GM11168 (cell line): ENCODE measurements around the gene TRMT11.
"Not testable (repeated sequence)": the region's sequence is repeated elsewhere in the genome, so short reads cannot be mapped to it uniquely, and the experiment has no call there.

Experiments
- in situ Hi-C: fragments of 300-500 bp; cut with MboI; formaldehyde crosslinking; loops from one replicate; pipeline ENCODE4 v1.12.0; 2022; ENCODE audit warnings: low sequenced_read_pairs; ENCODE audit not compliant: unreplicated experiment

The TRMT11 gene

DNA sequence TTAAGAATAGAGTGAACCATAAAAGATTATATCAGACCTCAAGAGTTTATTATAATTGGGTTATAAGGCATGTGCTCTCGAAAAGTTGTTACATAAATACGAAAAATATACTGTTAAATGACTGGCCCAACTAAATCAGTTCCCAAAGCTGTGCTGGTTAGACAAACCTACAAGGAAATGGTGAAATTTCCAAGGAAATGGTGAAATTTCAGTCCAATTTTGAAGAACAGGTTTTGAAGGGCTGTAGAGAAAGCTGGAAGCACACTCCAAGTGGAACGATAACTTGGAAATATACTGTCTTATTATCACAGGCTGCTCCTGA lies 400 bp upstream of the TRMT11 start:
- in situ Hi-C loops = no loop called here

DNA sequence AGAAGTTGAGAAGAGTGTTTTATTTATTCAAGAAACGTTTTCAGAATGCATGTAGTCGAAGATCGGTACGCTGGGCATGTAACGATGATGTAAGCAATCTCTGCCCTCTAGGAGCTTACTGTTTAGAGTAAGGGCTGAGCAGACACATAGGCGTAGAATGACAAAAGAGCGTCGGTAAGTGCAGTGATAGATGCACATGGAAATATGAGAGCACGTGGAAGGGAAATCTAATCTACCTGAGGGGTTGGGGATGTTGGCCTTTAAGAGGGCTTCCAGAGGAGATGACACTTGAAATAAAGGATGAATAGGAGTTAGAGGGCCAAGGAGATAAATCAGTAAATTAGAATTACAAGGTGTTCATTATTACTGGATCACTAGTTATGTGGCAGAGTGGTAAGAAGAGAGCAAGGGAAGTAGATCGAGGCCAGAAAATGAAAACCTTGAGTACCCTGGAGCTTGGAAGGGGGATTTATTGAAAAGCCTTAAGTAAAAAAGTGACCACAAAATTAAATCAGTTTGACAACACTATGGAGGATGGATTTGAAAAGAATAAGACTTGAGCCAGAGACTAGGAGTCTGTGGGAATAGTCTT lies 782 bp downstream of the TRMT11 start:
- in situ Hi-C loops = no loop called here

DNA sequence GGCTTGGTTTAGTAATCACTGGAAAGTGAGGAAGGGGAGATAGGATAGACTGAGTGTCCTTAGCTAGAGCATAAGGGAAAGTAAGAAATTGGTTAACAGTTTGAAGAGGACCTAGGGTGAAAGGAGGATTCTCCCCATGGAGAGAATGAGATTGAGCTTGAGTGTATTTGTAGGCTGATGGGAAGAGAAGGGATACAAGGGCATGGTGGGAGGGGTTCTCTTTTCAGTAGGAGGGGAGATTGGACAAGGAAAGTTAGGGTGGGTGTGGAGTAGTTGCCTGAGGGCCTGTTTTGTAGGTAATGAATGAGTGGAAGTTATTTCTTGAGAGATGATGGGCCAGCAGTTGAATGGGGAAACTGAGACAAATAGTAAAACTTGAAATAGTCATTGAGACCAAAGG lies 1.9 kb downstream of the TRMT11 start:
- in situ Hi-C loops = no loop called here

DNA sequence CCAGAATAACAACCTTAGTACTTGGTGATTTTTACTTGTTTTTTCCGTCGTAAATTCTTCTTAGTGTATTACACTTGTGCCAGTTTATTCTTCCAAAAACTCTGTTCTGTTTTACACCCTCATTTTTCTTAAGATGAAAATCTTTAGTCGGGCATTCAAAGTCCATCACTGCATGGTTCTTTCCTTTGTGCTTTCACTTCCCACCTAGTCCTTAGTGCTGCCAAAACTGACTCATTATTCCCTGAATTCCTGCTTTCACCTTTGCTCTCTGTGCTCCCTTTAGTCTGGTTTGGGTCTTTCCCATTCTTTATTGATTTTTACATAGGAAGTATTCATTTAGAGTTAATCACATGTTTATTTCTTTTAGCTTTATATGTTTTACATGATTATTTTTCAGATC lies 3.3 kb downstream of the TRMT11 start:
- in situ Hi-C loops = no loop called here

DNA sequence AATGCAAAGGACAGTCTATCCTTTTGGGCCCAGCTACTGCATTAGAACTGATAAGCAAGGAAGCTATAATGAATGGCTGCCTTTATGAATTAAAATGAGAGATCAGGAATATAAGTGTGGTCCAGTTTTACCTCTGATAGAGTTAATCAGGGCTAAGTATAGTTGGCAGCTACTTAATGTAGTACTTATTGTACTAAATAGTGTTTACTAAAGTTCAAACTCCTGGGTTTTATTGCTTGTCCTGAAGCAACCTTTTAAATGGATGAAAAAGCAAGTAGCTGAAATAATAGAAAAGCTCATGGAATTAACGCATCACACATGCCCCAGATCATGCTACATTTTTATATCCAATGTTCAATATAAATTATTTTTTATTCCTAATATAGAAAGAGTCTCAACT lies 5.3 kb downstream of the TRMT11 start:
- in situ Hi-C loops = no loop called here

DNA sequence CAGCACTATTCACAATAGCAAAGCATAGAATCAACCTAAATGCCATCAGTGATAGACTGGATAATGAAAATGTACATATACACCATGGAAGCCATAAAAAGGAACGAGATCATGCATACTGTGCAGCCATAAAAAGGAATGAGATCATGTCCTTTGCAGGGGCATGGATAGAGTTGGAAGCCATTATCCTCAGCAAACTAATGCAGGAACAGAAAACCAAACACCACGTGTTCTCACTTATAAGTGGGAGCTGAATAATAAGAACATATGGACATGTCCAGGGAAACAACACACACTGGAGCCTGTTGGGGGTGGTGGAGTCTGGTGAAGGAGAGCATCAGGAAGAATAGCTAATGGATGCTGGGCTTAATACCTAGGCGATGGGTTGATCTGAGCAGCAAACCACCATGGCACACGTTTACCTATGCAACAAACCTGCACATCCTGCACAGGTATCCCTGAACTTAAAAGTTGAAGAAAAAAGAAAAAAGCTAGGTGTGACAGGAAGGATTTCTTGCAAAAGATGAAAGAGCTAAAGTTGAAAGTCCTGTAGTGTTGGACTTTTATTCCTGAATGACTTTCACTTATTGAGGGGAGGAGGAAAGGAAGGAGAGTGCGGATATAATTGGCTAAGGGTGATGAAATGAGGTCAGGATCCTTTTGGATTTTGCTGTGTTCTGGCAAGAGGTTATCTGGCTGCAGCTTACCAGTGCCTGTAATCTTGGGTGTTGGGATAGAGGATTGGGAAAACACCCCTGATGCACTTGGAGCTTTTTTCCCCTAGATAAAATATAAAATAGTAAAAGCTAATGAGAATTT lies 8.5 kb downstream of the TRMT11 start:
- in situ Hi-C loops = no loop called here

DNA sequence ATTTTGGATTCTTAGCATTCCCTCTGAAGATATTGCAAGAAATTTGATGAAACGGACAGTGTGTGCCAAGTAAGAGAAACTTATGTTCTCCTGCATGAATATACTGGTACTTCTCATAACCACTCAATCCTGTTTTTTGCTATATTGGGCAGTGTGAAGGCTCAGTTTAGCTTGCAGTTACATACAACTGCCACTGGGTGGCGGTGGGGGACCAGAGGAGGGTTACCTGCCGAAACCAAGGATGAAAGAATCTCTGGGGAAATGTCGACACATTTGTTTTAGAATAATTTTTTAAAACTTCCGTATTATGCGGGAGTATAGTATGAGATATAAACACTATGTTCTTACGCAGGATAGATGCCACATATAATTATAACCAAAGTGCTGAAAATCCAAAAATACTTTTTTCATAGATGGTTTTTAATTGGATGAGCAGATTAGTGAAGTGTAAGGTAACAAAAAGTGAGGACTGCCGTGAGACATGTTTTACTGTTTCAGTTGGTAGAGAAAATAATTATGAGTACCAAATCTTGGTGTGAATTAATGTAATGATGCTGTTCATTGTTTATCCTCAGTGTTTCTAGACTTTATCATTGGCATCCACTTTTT lies 9.7 kb downstream of the TRMT11 start:
- in situ Hi-C loops = no loop called here

DNA sequence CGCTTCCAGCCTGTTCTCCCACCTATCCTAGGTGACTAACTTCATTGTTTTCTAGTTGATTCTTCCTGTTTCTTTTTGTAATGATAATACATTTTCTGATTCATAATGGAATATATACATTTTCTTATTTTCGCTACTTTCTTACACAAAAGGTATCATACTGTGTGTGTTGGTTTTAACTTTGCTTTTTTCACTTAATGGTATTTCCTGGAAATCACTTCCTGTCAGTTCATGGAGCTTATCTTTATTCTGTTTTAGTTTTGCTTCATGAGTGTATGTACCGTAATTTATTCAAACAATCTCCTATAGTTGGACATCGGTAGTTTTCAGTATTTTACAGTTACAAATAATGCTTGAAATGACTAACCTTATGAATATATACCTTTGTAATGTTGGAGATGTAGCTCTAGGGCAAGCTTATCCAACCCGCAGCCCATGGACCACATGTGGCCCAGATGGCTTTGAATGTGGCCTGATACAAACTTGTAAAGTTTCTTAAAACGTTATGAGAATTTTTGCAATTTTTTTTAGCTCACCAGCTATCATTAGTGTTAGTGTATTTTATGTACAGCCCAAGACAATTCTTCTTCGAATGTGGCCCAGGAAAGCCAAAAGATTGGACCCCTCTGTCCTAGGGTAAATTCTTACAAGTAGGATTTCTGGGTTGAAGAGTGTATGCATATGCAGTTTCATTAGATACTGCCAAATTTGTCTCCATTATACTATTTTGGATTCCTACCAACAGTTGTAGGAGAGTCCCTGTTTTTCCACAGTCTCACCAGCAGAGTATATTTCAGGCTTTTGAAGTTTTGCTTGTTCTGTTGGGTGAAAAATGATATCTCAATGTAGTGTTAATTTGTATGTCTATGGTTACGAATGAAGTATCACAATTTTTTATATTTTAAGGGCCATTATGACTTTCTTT lies 16.7 kb downstream of the TRMT11 start:
- in situ Hi-C loops = no loop called here

DNA sequence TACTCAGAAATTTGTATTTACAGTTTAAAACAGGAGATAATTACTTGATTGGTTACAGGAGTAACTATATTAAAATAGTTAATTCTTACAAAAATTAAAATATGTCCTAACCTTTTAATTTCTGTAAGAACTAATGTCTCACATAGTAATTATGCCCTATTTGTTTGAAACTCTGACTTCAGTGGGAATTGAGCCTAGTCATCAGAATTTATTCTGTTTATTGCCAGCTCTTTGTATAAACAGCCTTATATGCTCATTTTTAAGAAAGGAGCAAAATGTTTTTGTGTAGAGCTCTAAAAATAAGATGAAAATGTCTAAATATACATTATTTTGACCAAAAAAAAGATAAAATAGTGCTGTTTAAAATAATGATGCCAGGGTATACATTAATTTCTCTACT lies 21.5 kb downstream of the TRMT11 start:
- in situ Hi-C loops = no loop called here

DNA sequence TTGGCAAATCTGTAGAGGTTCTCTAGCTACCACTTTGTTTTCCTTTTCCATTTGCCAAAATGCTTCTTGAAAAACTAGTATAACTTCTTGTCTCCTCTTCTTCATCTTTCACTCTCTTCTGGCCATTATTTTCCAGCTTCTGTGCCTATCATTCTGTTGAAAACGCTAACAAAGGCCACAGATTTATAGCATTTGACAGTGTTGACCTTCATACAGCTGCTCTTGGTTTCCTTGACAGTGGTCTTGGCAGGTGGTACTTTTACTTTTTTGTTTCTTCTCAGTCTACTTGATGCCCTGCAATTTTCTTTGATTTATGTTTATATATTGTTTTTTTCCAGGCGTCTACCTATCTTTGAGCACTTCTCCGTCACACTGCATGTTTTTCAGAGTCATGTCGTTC lies 23.7 kb downstream of the TRMT11 start:
- in situ Hi-C loops = no loop called here

DNA sequence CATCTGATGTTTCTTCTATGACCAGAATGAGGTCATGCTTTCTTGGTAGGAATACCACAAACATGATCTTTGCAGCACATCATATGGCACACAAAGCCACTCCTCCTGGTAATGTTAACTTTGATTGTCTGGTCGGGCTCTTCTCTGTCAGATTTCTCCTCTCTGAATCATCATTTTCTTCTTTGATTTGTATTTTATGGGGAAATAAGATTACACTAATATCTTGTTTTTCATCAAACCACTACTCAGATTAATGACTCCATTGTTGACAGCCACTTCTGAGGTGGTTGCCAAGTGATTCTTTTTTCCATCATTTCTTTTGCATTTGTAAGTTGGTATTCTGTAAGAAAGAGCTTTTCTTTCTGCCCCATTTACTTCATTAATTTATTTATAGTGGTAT lies 29.5 kb downstream of the TRMT11 start:
- in situ Hi-C loops = no loop called here

DNA sequence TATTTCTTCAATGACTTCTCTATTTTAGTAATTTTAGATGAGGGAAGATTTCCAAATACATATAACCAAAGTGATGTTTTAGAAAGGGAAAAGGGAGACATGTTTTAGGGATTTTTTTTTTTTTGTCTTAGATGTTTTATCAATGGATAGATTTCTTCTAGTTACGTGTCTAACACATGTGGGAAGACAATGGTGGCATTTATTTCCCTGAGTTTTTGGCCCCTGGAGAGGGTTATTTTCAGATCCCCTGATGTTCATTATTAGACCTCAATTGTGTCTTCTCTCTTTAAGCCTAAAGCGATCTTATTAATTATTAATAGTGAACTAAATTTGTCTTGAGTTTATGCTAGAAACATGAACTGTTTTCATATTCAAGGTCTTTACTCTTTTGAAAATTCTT lies 30.3 kb downstream of the TRMT11 start:
- in situ Hi-C loops = no loop called here

DNA sequence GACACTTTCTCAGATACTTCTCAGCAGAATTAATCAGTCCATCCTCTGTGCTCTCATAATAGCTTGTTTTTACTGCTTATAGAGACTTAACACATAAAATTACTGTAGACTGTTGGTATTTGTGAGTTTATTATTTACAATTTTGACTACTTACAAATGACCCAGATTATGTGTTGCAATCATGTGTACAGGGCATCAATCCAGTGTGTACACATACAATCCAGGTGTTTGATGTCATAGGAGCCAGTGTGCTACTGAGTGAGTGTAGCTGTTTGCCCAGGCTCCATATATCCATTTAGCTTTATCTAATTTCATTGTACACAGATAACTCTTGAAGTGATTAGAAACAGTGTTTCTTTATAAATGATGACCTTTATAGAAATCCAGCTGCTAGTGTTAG lies 31.3 kb downstream of the TRMT11 start:
- in situ Hi-C loops = no loop called here

DNA sequence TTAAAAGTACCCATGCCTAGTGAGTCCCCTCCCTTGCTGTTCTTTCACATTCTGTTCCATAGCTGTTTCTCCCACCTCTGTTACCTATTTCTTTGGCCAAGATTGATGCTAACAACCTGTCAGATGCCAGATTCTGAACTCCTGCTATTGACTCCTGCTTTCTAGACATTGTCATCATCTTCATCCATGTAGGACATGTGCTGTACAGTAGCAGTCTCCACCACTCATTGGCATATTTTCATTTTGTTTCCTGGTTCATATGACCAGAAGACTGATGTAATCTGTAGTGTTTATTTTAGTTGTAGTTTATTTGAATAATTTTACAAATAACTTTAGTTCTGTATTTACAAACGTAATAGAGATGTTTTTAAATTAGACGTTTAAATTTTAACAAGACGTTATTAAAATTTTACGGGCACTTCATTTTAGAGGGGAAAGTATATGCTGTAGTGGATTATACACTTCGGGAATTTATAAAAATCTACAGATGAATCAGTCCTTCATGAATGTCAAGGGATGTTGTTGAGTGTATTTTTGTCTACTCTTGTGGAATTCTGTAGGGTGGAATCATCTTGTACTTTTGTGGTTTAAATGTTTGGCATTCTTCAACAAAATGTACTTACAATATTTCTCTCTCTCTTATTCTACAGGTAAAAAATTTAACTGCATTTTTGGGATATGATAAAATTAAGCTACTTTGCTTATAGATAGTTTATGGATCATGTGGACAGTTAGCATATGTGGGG lies 34.1 kb downstream of the TRMT11 start:
- in situ Hi-C loops = no loop called here

DNA sequence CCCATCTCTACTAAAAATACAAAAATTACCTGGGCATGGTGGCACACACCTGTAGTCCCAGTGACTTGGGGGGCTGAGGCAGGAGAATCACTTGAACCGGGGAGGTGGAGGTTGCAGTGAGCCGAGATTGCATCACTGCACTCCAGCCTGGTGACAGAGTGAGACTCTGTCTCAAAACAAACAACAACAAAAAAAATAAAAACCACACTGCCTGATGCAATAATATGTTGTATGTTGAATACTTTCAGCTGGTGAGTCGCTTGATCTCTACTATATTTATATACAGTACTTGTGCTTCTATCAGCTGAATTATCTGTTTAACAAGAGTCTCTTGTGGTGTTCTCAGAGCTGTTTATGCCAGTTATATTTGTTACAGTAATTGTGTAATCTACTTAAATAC lies 37.1 kb downstream of the TRMT11 start:
- in situ Hi-C loops = not testable (repeated sequence)

DNA sequence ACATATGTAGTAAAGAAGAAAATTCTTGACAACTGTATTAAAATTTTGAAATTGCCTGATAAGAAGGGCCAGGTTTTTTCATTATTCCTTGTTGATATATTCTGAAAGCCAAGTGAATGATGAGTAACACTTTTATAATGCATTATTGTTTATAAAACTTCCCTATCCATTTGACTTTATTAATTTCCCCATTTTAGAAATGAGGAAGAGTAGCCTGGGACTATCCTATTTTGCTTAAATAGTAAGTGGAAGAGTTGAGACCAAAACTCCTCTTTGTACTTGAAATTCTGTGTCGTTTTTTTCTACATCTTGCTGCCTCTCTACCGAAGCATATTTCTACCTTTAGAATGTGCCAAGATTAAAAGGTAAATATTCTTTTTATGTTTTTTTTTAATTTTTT lies 39.7 kb downstream of the TRMT11 start:
- in situ Hi-C loops = no loop called here

DNA sequence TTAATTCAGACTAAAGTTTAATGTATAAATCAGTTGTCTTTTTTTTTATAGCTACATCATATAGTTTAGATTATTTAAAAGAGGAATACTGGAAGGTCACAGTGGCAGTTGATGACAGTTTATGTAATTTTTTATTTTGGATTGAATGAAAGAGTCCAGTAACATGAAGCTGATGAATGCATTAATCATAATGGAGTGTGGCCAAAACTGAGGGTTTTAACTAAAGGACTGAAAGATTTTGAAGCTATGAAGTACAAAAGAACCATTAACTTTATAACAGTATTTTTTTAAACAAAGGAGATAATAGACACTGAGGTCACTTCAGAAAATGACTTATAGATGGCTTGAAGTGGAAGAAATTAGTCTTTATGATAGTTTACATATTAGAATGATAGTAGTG lies 41.3 kb downstream of the TRMT11 start:
- in situ Hi-C loops = no loop called here

DNA sequence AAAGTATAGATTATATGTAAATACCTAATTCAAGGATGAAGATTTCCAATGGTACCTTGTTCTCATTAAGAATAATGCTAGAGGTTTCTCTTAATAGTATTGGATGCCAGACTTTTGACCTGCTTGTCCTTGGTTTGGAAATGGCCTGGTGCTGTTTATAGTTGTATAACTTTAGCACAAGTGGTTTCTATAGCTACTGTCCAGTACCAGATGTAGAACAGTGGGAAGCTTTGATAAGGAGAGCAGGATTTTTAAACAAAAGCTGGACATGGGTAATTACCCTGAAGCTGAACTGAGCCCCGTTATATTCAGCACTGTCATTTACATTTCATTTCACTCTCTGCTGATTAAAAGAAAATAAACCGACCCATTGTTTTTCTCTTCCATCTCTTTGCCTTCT lies 43.7 kb downstream of the TRMT11 start:
- in situ Hi-C loops = no loop called here

DNA sequence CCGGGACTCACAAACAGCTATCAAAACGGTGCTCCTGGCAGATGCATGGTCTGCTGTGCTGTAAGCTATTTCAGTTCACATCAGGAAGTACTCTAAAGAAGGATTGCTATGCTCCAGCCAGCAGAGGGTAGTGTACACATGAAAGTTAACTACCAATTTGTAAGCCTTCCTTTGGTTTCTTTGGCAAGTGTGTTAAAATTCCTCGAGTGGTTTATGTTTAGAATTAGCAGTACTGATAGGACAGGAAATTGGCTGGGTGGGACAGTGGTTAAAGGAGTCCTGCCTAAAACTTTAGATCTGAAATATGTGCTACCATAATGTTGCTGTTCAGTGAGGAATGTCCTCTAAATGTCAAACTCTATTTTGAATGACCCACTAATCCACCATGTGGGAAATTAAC lies 47.4 kb downstream of the TRMT11 start:
- in situ Hi-C loops = no loop called here

DNA sequence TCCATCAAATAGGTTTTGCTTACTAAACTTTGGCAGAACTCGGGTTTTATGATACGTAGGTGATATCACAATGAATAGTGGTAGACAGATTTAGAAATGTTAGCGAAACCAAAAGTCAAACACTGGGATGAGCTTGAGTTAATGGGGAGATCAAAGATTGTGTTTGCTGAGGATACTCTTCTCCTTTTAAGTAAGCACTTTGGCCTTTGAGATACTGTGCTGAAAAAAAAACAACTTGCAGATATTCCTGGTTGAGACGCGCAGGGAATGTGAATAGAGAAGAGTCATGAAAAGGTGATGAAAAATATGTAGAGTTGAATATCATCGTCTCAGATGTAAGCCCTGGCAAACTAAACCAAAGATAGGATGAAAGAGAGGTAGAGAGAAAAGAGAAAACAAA lies 48.3 kb downstream of the TRMT11 start:
- in situ Hi-C loops = no loop called here
